ENCODE measurements around the gene DPPA4.

DNA sequence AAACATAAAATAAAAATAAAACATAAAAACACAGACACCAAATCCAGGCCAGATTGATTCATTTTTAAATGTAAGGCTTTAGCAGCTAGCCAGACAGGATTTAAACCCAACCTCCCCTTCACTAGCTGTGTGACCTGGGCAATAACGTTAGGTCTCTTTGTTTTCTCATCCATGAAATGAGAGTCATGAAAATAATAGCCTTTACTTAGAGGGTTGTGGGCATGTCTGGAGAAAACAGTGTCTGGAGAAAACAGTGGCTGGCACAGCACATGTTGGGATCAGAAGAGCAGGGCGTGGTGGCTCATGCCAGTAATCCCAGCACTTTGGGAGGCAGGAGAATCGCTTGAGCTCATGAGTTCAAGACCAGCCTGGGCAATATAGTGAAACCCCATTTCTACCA, 1.9 kb upstream of the DPPA4 start:
- no peak for TF ChIP-seq POLR2A (IDR thresholded peaks at IDR 0.05)
- TF ChIP-seq, protein P1, sequence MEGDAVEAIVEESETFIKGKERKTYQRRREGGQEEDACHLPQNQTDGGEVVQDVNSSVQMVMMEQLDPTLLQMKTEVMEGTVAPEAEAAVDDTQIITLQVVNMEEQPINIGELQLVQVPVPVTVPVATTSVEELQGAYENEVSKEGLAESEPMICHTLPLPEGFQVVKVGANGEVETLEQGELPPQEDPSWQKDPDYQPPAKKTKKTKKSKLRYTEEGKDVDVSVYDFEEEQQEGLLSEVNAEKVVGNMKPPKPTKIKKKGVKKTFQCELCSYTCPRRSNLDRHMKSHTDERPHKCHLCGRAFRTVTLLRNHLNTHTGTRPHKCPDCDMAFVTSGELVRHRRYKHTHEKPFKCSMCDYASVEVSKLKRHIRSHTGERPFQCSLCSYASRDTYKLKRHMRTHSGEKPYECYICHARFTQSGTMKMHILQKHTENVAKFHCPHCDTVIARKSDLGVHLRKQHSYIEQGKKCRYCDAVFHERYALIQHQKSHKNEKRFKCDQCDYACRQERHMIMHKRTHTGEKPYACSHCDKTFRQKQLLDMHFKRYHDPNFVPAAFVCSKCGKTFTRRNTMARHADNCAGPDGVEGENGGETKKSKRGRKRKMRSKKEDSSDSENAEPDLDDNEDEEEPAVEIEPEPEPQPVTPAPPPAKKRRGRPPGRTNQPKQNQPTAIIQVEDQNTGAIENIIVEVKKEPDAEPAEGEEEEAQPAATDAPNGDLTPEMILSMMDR (IDR thresholded peaks at IDR 0.05): no peak

Measured in esophagus squamous epithelium (tissue), 4 donors.